HG03025 (cell line): ENCODE data around the gene TMOD4.

Experiments
- ATAC-seq: cut with Tn5 transposase; IDR thresholded peaks from one replicate; pipeline ENCODE4 v1.9.1; 2021; ENCODE audit warnings: mild to moderate bottlenecking, moderate library complexity; ENCODE audit not compliant: unreplicated experiment, low FRiP score

Gene TMOD4

GRCh38 chr1:151144474-151145303 lies 31.1 kb downstream of the TMOD4 start:
- ATAC-seq: no peak

- ATAC-seq: no peak
Observed at GRCh38 chr1:151143986-151144385, 31.8 kb downstream of the TMOD4 start.

GRCh38 chr1:151143057-151143435 lies 32.7 kb downstream of the TMOD4 start:
- no peak for ATAC-seq

- no peak for ATAC-seq
Observed at GRCh38 chr1:151142411-151143056, 33.2 kb downstream of the TMOD4 start.

GRCh38 chr1:151137789-151138188 lies 38.0 kb downstream of the TMOD4 start:
- ATAC-seq: no peak

GRCh38 chr1:151135433-151136385 lies 40.1 kb downstream of the TMOD4 start:
- ATAC-seq: no peak

- no peak for ATAC-seq
Observed at GRCh38 chr1:151134991-151135390, 40.8 kb downstream of the TMOD4 start.

- ATAC-seq: no peak
Observed at GRCh38 chr1:151134396-151134795, 41.4 kb downstream of the TMOD4 start.

- no peak for ATAC-seq
Observed at GRCh38 chr1:151133018-151133806, 42.6 kb downstream of the TMOD4 start.

GRCh38 chr1:151132335-151133017 lies 43.3 kb downstream of the TMOD4 start:
- ATAC-seq: no peak

- no peak for ATAC-seq
Observed at GRCh38 chr1:151131701-151132334, 44.0 kb downstream of the TMOD4 start.

GRCh38 chr1:151130987-151131586 lies 44.7 kb downstream of the TMOD4 start:
- ATAC-seq: no peak

GRCh38 chr1:151128800-151129199 lies 47.0 kb downstream of the TMOD4 start:
- ATAC-seq: no peak

GRCh38 chr1:151124763-151125403 lies 50.9 kb downstream of the TMOD4 start:
- ATAC-seq: no peak
